ENCODE results near the gene APPBP2. TPM values are rescaled to one million over a fixed set of nuclear protein-coding genes. Genes with fewer than 3 reads are reported as not detected.
A peak's percentile ranks its signal among the peaks of the same experiment; 100 is the strongest.

APPBP2 gene
- total RNA-seq, 1 donor from 2014 or later: 8.6 TPM

DNA sequence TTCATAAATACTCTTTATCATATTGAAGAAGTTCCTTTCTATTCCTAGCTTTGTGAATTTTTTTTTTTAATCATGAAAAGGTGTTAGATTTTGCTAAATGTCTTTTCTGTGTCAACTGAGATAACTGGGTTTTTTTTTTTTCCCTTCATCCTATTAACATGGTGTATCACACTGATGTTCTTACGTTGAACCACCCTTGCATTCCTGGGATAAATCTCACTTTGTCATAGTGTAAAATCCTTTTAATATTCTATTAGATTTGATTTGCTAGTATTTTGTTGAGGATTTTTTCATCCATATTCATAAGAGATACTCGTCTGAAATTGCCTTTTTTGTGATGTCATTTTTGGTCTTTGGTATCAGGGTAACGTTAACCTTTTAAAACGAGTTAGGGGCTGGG is 54.6 kb downstream of the APPBP2 start:
- Histone ChIP-seq H3K4me3 (no peak overlapping the region), H3K27me3 (no peaks in the 10 kb centered on the region), H3K9me3 (no peaks in the 10 kb centered on the region), H3K36me3 (peaks cover 0 to 11% of the 10 kb centered on the region in 2 donors), H3K4me1 (peaks cover 4 to 26% of the 10 kb centered on the region in 2 donors), H3K27ac (no peak overlapping the region)
- intact Hi-C loops (cut with DNase I): no loop called here
- TF ChIP-seq, protein P1, sequence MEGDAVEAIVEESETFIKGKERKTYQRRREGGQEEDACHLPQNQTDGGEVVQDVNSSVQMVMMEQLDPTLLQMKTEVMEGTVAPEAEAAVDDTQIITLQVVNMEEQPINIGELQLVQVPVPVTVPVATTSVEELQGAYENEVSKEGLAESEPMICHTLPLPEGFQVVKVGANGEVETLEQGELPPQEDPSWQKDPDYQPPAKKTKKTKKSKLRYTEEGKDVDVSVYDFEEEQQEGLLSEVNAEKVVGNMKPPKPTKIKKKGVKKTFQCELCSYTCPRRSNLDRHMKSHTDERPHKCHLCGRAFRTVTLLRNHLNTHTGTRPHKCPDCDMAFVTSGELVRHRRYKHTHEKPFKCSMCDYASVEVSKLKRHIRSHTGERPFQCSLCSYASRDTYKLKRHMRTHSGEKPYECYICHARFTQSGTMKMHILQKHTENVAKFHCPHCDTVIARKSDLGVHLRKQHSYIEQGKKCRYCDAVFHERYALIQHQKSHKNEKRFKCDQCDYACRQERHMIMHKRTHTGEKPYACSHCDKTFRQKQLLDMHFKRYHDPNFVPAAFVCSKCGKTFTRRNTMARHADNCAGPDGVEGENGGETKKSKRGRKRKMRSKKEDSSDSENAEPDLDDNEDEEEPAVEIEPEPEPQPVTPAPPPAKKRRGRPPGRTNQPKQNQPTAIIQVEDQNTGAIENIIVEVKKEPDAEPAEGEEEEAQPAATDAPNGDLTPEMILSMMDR (IDR thresholded peaks at IDR 0.05): no peak
- no peak for DNase-seq (ENCODE audit: low spot score in 2 of 2)

DNA sequence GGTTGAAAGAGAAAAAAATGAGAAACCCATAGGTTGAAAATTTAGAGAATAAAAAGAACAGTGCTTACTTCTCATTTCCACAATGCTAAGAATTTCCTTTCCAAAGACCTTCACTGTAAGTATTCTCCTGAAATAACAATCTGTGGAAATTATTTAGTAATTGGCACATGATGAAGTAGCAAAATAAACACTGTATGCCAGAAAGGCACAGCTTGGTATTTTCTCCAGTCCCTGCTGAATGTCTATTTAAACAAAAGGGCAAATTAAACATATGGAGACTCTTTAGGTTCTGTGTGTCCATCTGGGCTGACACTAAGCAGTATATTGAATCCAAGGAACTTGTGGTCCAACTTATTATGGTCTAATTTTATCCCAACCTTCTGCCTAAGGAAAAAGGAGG is 57.7 kb downstream of the APPBP2 start:
- H3K9me3 ChIP-seq: no peaks in the 10 kb centered on the region
- H3K27me3 ChIP-seq: no peaks in the 10 kb centered on the region
- TF ChIP-seq, protein P1 (IDR thresholded peaks at IDR 0.05): no peak
- peaks cover 4 to 28% of the 10 kb centered on the region in 2 donors for H3K4me1 ChIP-seq
- H3K27ac ChIP-seq: peak overlapping the region in 1 of 2 donors; percentile 20
- no peak overlapping the region for H3K4me3 ChIP-seq
- DNase-seq (ENCODE audit: low spot score in 2 of 2): no peak
- peaks cover 17 to 30% of the 10 kb centered on the region in 2 donors for H3K36me3 ChIP-seq
- intact Hi-C loops (cut with DNase I): loop anchor here (10.0 kb wide), 1 partner anchor 56 kb away; the partner anchor contains the start of gene APPBP2

DNA sequence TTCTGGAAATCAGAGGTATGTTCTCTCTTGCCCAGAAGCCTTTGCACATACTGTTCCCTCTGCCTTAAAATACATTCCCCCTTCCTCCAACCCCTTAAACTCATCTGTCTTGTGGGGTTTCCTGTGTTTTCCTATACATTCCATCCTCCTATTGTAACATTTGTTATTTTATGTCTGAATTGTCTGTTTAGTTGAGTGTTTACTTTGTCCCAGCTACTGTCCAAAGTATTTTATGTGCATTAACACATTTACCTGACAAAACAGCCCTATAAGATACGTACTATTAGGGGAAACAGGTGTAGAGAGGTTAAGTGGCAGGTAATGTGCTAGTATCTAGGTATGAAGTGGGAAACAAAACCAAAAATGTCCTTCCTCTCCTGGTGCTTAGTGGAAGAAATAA is 61.7 kb downstream of the APPBP2 start:
- TF ChIP-seq, protein P1 (IDR thresholded peaks at IDR 0.05): no peak
- intact Hi-C loops (cut with DNase I): loop anchor here (10.0 kb wide), 1 partner anchor 60 kb away; the partner anchor contains the start of gene APPBP2
- DNase-seq (ENCODE audit: low spot score in 2 of 2): no peak
- Histone ChIP-seq H3K27me3 (no peaks in the 10 kb centered on the region), H3K4me1 (peaks cover 3 to 26% of the 10 kb centered on the region in 2 donors), H3K36me3 (peaks cover 42 to 45% of the 10 kb centered on the region in 2 donors), H3K27ac (peak overlapping the region in 1 of 2 donors; percentile 62), H3K4me3 (no peak overlapping the region), H3K9me3 (no peaks in the 10 kb centered on the region)

DNA sequence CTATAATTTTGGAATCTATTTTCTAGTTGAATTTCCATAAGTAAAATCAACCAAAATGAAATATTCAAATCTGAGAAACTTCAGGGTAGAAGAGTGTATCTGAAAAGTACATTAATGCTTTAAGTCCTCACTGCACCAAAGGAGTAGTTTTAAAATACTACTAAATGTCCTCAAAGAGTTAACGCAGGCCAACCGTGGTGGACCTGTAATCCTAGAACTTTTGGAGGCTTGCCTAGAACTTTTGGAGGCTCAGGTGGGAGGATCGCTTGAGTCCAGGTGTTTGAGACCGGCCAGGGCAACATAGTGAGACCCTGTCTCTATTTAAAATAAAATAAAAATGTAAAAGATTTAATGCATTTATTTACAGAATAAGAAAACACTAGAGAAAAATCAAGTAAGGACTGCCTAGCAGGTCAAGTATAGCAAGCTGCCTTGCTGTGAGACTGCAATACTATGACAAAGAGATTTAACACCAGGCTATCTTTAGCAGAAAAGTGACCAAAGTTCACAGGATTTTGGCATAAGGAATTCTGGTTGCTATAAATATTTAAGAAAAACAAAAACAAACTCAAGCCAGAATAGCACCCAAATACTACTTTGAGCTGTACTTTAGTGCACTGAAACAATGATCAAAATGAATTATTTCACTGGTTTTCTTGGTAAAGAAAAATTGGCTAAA is 62.7 kb downstream of the APPBP2 start:
- DNase-seq (ENCODE audit: low spot score in 2 of 2): no peak
- intact Hi-C loops (cut with DNase I): loop anchor here (10.0 kb wide), 1 partner anchor 62 kb away; the partner anchor contains the start of gene APPBP2
- Histone ChIP-seq H3K27me3 (no peaks in the 10 kb centered on the region), H3K36me3 (peaks cover 50 to 53% of the 10 kb centered on the region in 2 donors), H3K4me1 (peaks cover 3 to 16% of the 10 kb centered on the region in 2 donors), H3K27ac (peak overlapping the region in 1 of 2 donors; percentile 62), H3K4me3 (no peak overlapping the region), H3K9me3 (no peaks in the 10 kb centered on the region)
- TF ChIP-seq, protein P1 (IDR thresholded peaks at IDR 0.05): no peak

DNA sequence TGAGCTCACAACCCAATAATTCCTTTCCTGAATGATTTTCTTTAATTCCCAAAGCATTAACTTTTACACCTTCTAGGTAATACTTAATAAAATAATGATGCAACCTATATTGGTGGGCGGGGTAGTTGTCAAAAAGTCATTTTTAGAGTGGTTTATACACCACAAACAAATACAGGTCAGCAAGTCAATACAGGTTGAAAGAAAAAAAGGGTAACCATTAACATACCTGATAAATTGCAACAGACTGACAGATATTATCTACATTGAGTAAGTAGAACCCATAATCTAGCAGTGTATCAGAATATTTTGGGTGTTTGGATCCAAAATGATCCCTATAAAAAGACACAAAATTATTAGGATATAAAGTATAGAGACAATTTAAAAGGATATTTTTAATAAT is 64.5 kb downstream of the APPBP2 start:
- intact Hi-C loops (cut with DNase I): loop anchor here (10.0 kb wide), 1 partner anchor 63 kb away; the partner anchor contains the start of gene APPBP2
- Histone ChIP-seq H3K9me3 (no peaks in the 10 kb centered on the region), H3K36me3 (peaks cover 54 to 67% of the 10 kb centered on the region in 2 donors), H3K4me3 (no peak overlapping the region), H3K4me1 (peaks cover 3 to 8% of the 10 kb centered on the region in 2 donors), H3K27ac (no peak overlapping the region), H3K27me3 (no peaks in the 10 kb centered on the region)
- DNase-seq (ENCODE audit: low spot score in 2 of 2): no peak
- TF ChIP-seq, protein P1 (IDR thresholded peaks at IDR 0.05): no peak
